ENCODE measurements around the gene ANK2. TPM values are rescaled to one million over a fixed set of nuclear protein-coding genes. Genes with fewer than 3 reads are reported as not detected.

ANK2 gene
- total RNA-seq, 1 donor from 2014 or later, result 1,513 TPM

DNA sequence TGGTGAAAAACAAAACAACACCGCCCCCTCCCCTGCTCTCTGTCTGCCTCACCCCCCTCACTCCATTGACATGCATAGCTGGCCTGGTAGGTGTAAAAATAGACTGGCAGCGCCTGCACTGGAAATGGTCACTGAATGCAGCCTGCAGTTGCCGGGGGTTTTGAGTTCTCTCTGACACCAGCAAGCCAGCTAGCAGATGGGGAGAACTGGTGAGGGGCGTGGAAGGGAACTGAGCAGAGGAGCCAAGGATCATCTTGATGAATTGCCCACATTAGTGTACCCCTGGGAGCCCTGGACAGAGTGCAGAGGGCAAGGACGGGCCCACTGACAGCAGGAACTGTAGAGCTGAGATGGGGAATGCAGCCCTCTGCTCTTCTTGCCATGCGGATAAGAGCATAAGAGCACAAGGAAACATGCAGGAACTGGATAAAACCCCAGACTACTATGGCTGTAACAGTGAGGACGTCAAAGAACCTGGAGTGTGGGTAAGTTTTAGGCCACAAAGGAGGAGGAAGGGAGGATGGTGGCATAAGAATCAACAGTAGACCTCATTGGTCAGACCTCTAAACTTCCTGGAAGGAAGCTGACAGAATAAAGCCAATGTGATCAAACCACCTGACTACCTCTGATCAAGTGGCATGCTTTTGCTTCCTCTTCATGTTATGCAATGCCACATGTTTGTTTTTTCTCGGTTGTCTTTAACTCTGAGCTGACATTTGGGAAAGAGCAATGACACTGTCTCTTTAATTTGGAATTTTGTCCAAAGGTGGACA, 96.3 kb downstream of the ANK2 start:
- H3K9me3 Mint-ChIP-seq (ENCODE audit: unreplicated experiment), result peaks cover 10% of the 10 kb centered on the region
- peak; percentile 85 for DNase-seq
- no peaks in the 10 kb centered on the region for H3K36me3 Mint-ChIP-seq (ENCODE audit: unreplicated experiment)
- peak overlapping the region; percentile 79 for H3K4me3 Mint-ChIP-seq (ENCODE audit: unreplicated experiment)
- TF ChIP-seq, protein P1, sequence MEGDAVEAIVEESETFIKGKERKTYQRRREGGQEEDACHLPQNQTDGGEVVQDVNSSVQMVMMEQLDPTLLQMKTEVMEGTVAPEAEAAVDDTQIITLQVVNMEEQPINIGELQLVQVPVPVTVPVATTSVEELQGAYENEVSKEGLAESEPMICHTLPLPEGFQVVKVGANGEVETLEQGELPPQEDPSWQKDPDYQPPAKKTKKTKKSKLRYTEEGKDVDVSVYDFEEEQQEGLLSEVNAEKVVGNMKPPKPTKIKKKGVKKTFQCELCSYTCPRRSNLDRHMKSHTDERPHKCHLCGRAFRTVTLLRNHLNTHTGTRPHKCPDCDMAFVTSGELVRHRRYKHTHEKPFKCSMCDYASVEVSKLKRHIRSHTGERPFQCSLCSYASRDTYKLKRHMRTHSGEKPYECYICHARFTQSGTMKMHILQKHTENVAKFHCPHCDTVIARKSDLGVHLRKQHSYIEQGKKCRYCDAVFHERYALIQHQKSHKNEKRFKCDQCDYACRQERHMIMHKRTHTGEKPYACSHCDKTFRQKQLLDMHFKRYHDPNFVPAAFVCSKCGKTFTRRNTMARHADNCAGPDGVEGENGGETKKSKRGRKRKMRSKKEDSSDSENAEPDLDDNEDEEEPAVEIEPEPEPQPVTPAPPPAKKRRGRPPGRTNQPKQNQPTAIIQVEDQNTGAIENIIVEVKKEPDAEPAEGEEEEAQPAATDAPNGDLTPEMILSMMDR (IDR thresholded peaks at IDR 0.05; ENCODE audit: partially characterized antibody, unreplicated experiment), result no peak
- peaks cover 15% of the 10 kb centered on the region for H3K27me3 Mint-ChIP-seq (ENCODE audit: unreplicated experiment)
- H3K27ac Mint-ChIP-seq (ENCODE audit: unreplicated experiment), result peak overlapping the region; percentile 98
- peaks cover 64% of the 10 kb centered on the region for H3K4me1 Mint-ChIP-seq (ENCODE audit: low read depth, unreplicated experiment)

DNA sequence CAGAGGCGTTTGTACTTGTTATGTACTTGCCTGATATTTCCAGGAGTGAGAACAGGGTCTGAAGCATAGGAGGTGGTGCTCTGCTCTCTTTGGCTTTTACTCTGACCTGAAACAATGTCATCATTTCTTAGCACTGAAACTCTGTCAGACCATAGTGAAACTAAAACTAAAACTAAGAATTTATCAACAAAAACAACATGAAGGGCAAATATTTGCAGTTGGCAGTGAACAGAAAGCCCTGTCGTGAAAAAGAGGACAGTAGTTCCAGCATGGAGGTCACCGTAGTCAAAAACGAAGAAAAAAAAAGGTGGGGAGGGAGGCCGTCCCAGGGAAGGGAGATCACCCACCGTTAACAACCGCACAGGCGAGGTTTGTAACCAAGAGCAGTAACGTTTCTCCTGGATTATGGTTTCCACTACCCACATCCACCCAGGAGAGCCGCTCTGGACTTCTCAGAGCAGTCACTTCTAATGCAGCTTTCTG, 97.5 kb downstream of the ANK2 start:
- TF ChIP-seq, protein P1 (IDR thresholded peaks at IDR 0.05; ENCODE audit: partially characterized antibody, unreplicated experiment), result no peak
- no peaks in the 10 kb centered on the region for H3K36me3 Mint-ChIP-seq (ENCODE audit: unreplicated experiment)
- H3K9me3 Mint-ChIP-seq (ENCODE audit: unreplicated experiment), result peaks cover 10% of the 10 kb centered on the region
- DNase-seq, result no peak
- H3K4me3 Mint-ChIP-seq (ENCODE audit: unreplicated experiment), result peak overlapping the region; percentile 68
- H3K27ac Mint-ChIP-seq (ENCODE audit: unreplicated experiment), result peak overlapping the region; percentile 74
- H3K4me1 Mint-ChIP-seq (ENCODE audit: low read depth, unreplicated experiment), result peaks cover 56% of the 10 kb centered on the region
- peaks cover 13% of the 10 kb centered on the region for H3K27me3 Mint-ChIP-seq (ENCODE audit: unreplicated experiment)

DNA sequence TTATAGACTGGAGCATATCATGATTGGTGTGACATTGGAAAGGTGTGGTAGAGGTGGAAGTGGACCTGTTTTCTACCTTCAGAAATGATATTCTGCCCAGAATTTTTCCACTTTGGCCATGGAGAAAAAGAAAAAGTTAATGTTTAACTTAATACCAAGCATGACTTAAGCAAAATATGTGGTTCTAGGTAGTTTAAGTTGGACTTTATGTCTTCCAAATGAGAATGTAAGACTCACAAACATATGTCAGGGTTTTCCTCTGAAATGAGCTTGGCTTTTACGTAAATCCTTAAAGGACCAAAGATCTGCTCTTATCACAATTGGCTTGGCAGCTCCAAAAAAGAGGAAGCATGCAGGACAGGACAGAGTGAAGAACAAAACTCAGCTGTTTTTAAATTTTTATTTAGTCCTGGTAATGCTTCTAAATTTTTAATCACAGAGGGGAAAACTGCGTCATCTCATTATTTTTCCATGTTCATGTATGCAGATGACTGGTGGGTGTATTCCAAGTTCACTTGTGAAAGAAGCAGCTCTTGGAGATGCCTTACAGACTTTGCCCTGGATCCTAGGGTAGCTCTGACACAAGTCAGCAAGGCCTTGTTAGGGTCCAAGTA, 98.2 kb downstream of the ANK2 start:
- peak overlapping the region; percentile 58 for H3K4me3 Mint-ChIP-seq (ENCODE audit: unreplicated experiment)
- peaks cover 53% of the 10 kb centered on the region for H3K4me1 Mint-ChIP-seq (ENCODE audit: low read depth, unreplicated experiment)
- peaks cover 7% of the 10 kb centered on the region for H3K9me3 Mint-ChIP-seq (ENCODE audit: unreplicated experiment)
- H3K36me3 Mint-ChIP-seq (ENCODE audit: unreplicated experiment), result no peaks in the 10 kb centered on the region
- peaks cover 13% of the 10 kb centered on the region for H3K27me3 Mint-ChIP-seq (ENCODE audit: unreplicated experiment)
- no peak overlapping the region for H3K27ac Mint-ChIP-seq (ENCODE audit: unreplicated experiment)
- TF ChIP-seq, protein P1 (IDR thresholded peaks at IDR 0.05; ENCODE audit: partially characterized antibody, unreplicated experiment), result no peak
- DNase-seq, result no peak

DNA sequence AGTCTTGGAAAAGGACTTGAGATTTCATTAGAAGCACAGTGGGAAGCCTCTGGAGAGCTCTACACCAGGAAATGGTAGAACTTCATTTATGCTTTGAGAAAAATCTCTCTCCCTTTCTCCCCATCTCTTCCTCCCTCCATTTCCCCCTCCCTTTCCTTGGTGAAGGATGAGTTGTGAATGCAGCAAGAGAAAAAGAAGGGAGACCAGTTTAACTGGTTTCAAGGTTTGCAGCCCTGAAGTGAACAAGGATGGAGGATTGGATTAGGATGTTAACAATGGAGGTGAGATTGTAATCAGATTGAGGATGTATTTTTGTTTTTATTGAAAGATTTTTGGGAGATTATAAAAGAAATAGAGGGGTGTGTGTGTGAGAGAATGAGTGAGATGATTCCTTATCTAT, 99.5 kb downstream of the ANK2 start:
- DNase-seq, result no peak
- peak overlapping the region; percentile 16 for H3K4me3 Mint-ChIP-seq (ENCODE audit: unreplicated experiment)
- peaks cover 13% of the 10 kb centered on the region for H3K27me3 Mint-ChIP-seq (ENCODE audit: unreplicated experiment)
- peak overlapping the region; percentile 22 for H3K27ac Mint-ChIP-seq (ENCODE audit: unreplicated experiment)
- peaks cover 49% of the 10 kb centered on the region for H3K4me1 Mint-ChIP-seq (ENCODE audit: low read depth, unreplicated experiment)
- H3K36me3 Mint-ChIP-seq (ENCODE audit: unreplicated experiment), result no peaks in the 10 kb centered on the region
- TF ChIP-seq, protein P1 (IDR thresholded peaks at IDR 0.05; ENCODE audit: partially characterized antibody, unreplicated experiment), result no peak
- H3K9me3 Mint-ChIP-seq (ENCODE audit: unreplicated experiment), result peaks cover 7% of the 10 kb centered on the region

Measured in glutamatergic neuron (in vitro differentiated cells).